HL-60/S4 (cell line): ENCODE data around the gene EPHB1.

Experiments
- in situ Hi-C: fragments of 300-500 bp; cut with MboI; formaldehyde crosslinking; loops from 2 replicates; pipeline ENCODE4 v1.14.3; 2022; ENCODE audit warnings: low sequenced_read_pairs

EPHB1 gene

DNA sequence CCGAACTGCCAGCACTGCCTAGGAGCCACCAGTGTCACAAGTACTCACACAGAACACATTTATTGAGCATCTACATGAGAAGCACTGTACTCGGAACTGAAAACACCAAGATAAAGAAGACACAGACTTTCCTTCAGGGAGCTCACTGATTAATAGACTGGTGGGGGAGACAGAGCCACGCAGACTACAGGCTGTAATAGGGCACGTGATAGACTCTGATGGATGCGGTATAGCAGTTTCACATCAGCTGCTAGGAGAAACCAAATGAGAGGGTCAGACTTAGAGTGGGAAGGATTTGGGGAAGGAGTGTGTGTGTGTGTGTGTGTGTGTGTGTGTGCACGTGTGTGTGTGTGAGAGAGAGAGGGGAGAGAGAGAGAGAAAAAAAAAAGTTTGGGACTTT lies 12.1 kb downstream of the EPHB1 start:
- in situ Hi-C loops = no loop called here

DNA sequence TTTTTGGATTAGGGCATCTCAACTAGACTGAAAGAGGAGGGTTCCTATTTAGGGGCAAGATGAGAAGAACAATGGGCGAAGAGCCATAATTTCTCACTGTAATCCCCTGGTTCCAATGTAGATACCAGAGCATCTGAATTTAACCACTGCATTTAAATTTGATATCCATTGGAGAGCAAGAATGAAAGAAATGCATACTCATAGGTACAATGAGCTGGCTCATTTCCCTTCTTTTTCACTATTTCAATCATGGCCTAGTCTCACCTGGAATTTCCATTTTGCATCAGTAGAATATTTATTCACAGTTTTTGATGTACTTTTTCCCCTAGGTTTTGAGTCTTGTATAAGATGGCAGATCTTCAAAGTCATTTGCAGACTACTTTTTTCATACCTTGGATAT lies 13.8 kb downstream of the EPHB1 start:
- in situ Hi-C loops = no loop called here

DNA sequence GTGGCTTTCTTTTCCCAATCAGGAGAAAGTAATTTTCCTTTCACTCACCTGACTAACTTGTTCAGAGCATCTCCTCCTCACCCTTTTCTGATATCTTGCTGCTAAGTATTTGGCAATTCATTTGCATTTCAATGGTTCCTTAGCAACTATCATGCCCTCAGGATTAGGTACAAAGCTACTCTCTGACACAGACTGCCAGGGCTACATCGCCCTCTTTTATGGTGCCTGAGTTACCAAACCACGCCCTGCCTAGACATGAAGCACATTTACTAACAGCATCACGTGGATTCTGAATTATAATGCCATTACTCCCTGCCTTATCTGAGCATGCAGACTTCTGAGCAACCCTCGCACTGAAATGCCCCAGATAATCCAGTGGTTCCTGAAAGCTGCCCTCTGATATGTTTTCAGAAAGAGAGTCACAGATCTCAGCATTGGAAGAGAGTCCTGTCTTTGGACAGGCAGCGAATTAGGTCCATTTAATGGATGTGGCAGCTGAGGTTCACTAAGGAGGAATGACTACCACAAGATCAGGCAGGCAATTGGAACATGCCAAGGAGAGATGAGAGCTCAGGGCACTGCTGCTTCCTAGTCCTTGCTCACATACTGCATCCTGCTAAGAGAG lies 14.5 kb downstream of the EPHB1 start:
- in situ Hi-C loops = no loop called here

DNA sequence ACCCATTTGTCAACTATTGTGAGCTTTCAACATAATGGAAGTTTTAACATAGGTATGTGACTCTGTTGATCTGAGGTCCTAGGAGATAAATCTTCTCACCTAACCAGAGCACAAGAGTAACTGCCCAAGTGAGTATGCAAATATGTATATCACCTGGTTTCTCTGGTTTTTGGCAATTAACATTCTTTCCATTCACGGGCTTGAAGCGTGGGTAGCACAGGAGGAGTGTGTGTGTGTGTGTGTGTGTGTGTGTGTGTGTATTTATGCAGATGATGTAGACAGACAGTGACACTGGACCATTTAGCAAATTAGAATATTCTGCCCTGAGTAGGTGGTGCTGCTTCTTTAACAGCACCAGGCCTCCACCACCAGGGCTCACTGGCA lies 15.0 kb downstream of the EPHB1 start:
- in situ Hi-C loops = no loop called here

DNA sequence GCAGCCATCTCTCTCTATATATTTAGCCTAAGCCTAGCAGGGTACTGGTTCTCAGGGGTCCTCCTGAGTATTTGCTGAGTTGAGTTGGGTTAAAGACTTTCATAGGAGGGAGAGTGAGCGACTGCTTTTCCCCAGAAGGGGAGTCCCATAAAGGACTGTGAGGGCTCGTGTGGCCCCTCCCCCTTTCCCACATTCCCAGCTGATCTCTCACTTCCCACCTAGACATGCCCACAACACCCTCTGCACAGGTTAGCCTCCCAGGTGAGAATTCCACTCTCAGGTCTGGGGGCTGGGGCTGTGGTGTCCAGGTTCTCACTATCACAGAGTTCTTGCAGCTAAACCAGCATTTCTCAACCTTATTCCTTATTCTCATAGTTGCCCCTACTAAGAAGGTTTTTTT lies 15.8 kb downstream of the EPHB1 start:
- in situ Hi-C loops = no loop called here

DNA sequence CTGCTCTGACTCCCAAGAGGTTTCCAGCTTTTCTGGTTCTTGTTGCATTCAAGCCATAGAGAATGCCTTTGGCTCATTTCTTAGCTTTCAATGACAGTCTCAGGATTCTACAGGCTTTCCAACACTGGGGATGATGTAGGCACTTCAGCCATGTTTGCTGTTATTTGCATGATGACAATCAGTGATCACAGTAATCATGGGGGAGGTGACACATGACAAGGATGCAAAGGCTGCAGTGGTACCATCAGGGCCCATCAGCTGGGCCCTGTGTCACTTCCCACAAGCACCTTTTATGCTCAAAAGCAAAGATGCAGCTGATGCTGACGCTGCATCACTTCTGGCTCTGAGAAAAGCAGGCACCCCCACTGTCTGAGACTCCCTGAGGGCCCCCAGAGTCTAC lies 18.6 kb downstream of the EPHB1 start:
- in situ Hi-C loops = no loop called here

DNA sequence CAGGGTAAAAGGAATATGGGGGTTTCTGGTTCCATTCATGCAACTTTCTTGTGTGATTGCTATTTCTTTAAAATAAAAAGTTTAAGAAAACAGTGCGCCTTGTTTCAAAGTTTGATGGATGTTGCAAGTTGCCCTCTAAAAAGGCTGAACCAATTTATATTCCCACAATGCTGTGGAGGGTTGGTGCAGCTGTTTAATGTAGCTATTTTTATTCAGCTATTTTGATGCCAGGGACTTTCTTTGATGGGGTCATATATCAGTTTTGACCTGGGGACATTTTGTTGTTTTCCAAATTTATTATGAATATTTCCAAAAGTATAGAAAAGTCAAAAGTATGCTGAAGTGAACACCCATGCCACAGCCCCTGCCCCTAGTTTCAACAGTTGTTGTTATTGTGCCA lies 20.5 kb downstream of the EPHB1 start:
- in situ Hi-C loops = no loop called here

DNA sequence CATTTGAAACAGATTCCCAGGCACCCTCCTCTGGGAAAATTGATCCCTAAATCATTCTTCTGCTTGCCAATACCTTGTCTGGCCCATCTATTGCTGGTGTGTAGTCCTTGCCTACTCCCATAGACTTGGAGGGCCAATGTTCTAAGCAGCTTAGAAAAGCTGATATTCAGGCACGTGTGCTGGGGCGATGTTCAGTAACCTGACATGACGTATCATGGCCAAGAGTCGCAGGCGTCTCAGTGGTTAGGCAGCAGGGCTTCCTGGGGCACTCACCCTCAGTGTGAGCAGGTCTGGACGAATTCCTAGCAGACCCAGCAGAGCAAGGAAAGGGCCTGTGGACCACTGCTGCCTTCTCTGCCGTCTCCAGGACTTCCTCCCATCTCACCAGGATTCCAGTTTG lies 21.6 kb downstream of the EPHB1 start:
- in situ Hi-C loops = no loop called here

DNA sequence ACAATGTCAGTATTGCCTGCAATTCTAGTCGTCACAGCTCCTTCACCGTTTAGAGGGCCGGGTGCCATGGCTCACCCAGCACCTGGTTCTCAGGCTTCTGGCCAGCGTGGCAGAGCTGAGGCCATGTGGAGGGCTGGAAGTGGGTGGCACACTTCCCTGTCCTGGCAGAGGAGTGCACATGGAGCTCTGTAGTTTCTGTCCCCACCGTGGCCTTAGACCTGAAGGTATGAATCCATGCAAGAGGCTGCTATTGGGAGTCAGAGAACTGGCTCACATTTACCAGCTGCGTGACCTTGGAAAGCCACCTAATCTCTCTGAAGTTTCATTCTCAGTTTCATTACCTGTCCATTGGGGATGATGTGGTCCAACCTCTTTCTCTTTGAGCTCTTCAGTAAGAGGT lies 22.2 kb downstream of the EPHB1 start:
- in situ Hi-C loops = no loop called here

DNA sequence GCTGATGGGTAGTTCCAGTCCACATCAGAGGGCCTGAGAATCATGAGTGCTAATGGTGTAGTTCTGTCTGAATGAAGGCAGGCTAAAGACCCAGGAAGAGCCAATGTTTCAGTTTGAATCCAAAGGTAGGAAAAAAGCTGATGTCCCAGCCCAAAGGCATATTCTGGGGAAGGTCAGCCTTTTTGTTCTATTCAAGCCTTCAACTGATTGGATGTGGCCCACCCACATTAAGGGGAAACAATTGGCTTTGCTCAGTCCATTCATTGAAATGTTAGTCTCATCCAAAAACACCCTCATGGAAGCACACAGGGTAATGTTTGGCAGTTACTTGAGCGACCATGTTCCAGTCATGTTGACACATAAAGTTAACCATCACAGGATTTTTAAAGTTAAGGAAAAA lies 25.9 kb downstream of the EPHB1 start:
- in situ Hi-C loops = no loop called here

DNA sequence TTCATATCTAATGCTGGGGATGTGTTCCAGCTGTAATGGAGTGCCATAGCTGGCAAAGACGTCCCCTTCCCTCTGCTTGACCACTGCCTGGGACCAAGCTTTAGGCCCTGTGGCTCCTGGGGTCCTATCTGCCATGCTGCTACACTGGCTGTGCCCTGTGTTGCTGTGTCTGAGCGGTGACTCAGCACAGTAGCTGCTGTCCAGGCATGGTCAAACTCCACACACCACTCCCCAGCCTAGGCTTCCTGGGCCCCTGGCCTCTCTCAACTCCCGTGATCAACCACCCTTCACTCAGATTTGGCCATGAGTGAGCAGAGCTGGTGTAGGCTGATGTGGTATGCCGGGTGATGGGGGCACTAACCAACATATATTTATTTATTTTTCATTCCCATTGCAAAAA lies 27.0 kb downstream of the EPHB1 start:
- in situ Hi-C loops = no loop called here

DNA sequence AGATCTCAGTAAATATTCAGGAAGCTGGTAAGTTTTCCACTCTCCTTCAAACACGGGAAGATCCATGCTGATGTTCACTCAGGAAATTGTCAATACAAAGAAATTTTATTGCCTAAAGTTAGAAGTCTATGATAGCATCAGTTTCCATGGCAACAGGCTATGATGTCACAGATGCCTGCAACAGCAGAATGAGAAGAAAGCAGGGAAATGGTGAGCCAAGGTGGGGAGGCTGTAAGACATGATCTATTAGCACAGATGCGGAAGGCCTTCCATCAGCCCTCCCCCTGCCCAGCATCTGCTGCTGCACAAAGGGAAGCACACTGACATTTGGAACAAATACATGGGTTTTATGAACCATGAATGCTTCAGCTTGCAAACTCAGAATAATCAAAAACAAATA lies 28.6 kb downstream of the EPHB1 start:
- in situ Hi-C loops = no loop called here

DNA sequence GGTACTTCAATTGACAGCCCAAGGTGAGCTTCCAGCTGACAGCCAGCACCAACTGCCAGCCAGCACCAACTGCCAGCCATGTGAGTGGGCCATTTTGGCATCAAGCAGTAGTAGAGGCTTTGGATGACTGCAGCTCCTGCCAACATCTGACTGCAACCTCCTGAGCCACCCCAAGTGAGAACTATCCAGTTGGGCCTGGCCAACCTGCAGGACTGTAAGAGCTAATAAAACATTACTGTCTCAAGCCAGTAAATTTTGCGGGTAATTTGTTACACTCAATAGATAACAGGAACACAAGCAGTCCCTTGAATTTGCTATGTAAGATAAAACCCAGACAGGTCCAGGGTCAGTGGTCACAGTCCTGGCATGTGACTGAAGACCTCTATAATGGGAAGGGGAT lies 29.7 kb downstream of the EPHB1 start:
- in situ Hi-C loops = no loop called here

DNA sequence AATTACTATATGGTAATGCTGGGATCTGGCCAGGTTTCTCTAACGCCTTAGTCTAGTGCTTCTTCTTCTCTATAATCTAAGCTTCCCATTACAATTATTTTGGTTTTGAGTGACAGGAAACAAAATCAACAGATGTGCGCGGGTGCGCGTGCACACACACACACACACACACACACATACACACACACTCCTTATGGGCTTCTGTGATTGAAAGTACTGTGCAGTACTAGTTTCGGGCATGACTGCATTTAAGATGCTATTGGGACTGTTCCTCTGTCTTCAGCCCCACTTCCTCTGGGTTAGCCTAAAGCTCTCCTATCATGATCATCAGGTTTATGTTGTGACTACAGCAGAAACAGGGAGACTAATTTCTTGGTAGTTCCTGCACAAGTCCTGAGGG lies 32.2 kb downstream of the EPHB1 start:
- in situ Hi-C loops = no loop called here

DNA sequence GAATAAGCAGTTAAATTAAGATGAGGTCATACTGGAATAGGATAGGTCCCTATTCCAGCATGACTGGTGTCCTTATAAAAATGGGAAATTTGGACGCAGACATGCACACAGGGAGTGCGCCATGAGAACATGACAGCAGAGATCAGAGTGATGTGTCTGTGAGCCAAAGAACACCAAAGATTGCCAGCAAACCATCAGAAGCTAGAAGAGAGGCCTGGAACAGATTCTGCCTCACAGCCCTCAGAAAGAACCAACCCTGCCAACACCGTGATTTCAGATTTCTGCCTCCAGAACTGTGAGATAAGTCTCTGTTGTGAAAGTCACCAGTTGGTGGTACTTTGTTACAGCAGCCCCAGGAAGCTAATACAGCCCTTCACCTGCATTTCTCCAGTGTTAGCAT lies 34.7 kb downstream of the EPHB1 start:
- in situ Hi-C loops = no loop called here

DNA sequence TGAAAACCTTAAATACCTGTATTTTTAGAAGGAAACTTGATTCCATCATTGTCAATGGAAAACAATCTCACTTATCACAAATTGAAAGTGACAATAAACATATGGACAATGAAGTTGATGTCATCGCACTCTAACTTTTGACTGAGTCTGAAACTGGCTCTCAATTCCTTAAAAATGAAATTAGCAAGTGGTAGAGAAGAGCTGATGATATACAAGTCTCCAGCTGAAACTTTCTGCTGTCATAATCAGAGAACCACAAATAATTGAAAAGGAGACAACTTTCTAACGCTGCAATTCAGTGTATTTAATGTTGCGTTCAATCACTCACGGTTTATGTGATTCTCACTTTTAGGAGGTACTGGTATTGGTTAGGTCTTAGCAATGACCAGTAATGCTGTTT lies 37.5 kb downstream of the EPHB1 start:
- in situ Hi-C loops = no loop called here

DNA sequence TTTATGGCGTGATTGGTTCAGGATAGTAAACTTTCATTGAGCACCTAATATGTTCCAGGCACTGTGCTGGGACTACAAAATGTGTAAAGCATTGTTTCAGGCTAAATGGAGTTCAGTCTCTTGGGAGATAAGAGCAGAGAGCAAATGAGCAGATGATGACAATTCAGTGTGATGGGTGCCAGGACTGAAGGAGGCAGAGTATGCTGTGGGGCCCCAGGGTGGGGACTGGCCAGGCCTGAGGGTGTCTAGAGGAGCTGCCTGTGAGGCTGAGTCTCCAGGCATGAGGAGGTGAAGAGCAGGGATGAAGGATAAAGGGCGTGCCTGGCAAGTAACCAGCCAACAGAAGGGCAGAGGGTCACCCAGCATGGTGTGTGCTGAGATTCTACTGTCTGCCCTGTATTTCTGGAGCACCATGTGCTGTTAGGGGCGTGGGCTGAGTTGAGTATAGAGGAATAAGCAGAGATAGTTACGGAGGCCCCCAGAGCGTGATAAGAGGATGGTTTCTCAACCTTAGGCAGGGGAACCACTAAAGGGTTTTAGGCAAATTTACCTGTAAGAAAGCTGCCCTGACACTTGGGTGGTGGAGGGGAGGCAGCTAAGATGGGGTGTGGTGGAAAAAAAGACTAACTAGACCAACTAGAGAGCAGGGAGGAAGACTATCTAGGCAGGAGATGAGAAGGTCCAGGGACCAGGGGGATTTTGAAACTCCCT lies 38.5 kb downstream of the EPHB1 start:
- in situ Hi-C loops = no loop called here

DNA sequence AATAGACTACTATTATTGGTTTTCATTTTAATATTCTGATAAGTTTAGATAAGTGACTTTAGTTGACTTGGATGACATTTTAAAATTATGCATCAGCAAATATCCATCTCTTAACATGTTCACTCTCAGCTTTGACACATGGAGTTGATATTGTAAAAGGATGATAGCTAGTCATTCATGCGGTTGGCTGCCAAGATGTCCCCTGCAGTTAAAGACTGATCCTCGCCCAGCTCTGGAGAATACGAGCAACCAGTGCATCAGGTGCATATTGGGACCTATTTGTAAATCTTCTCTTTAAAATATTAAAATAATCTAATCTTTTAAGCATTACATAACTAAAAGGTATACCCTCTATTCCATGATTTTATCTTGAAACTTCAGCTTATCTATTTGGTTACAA lies 41.9 kb downstream of the EPHB1 start:
- in situ Hi-C loops = no loop called here

DNA sequence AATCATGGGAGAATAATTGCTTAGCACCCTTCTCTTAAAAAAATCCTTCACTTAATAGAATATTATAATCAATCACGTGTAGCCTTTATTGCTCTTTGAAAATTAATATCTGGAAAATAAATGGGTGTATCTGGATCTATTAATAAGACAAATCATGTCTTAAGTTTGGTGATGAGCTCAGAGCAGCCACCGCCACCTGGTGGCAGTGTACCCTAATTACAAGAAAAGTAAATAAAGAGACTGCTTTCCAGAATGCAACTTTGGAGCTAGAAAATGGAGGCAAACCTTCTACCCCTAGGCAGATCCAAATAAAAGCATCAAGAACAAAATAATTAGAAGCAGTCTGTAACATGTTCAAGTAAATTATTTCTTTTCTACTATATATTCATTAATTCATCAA lies 43.5 kb downstream of the EPHB1 start:
- in situ Hi-C loops = no loop called here

DNA sequence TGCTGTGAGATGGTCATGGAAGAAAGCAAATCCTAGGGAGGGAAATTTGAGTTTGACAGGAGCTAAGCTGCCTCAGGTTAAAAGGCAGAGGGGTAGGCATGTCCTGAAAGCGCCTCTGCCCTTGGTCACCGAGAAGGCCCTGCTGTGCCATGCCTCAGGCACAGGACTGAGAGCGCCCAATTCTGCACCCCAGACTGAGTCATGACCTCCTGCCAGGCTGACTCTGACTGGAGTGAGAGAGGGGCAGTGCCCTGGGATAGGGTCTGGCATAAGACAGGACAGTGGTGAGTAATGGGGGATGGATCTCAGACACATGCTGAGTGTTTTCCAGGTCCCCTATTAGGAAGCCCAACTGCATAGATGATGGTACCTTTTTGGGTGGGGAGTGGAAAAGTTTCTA lies 44.4 kb downstream of the EPHB1 start:
- in situ Hi-C loops = no loop called here

DNA sequence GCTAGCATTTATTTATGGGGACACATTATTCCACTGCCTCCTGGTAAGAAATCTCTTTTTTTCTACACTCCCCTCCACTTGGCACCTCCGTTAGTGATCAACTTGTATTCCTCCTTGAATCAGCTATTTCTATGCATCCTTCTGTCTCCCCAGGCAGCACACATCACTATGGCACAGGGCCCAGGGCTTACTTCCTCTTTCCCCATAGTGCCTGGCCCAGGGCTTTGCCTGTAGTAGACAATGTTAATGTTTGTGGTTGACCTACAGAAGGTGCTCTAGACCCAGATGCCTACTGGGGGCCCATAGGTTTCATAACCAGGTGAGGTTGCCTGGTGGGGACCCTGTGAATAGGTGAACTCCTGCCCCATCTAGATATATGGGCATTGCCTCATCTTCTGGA lies 44.9 kb downstream of the EPHB1 start:
- in situ Hi-C loops = no loop called here

DNA sequence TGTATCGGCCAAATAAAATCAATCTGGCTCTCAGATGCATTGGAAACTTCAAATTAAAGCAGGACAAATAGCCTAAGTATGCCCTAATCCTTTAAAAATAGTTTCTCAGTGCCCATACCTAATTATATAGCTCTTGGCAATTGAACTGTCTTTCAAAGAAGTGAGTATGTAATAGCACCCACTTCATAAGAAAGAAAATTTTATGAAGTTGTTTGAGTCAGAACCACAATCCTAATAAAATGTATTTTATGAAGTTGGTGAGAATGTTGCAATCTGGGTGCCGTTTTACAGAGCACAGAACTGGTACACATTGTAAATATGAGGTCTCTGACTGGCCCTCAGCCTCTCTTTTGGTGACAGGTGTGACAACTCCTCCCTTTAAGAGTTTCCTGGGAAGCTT lies 45.4 kb downstream of the EPHB1 start:
- in situ Hi-C loops = no loop called here

DNA sequence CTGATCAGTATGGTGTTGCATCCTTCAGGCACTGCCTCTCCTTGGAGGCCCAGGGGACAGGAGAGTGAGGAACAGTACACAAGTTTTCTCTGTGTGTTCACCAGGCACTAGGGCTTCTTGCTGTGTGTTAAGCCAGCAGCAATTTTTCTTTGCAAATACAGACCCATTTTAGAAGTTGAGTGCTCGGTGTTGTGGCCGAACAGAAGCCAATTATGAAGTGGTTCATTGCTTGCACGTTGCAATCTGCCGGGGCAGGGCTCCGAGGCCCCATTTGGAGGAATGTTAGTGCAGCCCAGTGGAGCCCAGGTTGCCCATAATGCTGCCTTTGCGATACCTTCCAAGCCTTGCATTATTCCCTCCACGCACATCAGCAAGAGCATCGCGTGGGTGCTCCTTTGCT lies 51.0 kb downstream of the EPHB1 start:
- in situ Hi-C loops = no loop called here
